Activated CD4-positive, alpha-beta T cell treated with anti-CD3 and anti-CD28 coated beads for 1 hour (primary cell): ENCODE data around the gene NOX1.
"Not testable (repeated sequence)": the region's sequence is repeated elsewhere in the genome, so short reads cannot be mapped to it uniquely, and the experiment has no call there.

Experiments used
- DNase-seq: peaks from one replicate; pipeline ENCODE4 v3.0.0-alpha.2; 2020

Gene NOX1

DNA sequence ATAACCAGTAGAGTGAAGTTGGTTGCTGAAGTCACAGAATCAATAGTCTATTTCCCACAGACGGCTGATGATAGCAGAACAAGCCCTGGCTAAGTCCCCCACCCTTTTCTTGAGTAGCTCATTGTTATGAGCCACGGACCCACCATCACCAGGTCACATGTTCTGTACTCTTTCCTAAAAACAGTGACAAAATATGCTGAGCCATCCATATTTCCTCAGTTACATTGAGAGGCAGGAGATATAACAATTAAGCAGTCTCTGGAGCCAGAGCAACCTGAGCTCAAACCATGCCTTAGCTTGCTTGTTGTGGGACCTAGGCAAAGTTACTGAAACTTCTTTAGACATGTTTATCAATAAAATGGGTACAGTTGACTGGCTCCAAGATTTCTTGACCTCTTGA, 56.8 kb downstream of the NOX1 start:
- no peak for DNase-seq

- no peak for DNase-seq
These were observed 61.7 kb downstream of the NOX1 start for GRCh38 chrX:100812216-100813158.

GRCh38 chrX:100808265-100808664, 65.9 kb downstream of the NOX1 start:
- DNase-seq = not testable (repeated sequence)

DNA sequence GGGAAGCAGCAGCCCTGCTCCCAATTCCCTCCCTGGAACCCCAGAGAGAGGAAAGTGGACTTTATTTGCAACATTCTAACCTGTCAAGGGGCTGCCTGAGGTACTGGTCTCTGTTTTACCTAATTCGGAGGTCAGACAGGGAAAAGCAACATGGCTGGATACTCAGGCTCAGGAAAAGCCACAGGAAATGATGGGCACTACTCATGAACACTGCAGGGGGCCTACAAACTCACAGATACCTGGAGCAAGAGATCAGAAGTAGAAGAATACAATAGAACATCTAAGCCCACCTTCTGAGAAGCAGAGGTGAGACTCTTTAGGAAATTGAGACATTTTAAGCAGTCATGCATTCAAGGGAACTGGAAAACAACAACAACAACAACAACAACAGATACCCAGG, 69.4 kb downstream of the NOX1 start:
- no peak for DNase-seq

GRCh38 chrX:100802843-100803242, 71.3 kb downstream of the NOX1 start:
- no peak for DNase-seq

GRCh38 chrX:100798484-100799214, 75.5 kb downstream of the NOX1 start:
- DNase-seq = no peak

DNA sequence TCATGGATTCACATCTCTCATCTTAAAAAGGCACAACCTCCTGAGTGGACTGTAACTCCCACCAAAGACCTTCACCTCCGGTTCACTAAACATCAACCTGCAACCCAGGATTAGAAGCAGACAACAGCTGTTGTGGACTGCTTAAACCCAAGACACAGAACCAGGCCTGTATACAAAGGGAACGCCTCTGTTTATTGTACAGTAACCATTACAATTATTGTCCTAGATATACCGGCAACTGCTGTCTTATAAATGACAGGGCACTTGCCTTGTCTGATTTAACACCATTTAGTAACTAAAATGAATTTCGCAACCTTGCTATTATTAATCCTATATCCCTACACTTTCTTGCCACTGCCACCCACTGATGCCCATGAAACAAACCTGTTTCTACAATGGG, 76.8 kb downstream of the NOX1 start:
- no peak for DNase-seq

DNA sequence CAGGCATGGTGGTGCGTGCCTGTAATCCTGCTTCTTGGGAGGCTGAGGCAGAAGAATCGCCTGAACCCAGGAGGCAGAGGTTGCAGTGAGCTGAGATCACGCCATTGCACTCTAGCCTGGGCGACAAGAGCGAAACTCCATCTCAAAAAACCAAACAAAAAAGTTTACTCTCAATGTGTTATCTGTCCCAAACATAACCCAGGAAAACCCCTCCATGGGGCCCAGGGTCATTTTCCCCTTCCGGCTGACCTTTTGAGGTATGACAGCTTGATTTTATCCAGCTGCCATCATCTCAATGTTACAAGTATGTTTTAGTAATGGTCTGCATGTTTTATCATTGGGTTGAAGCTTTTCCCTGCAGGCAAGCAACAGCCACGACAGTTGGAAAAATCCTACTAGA, 77.8 kb downstream of the NOX1 start:
- not testable (repeated sequence) for DNase-seq
